Breast epithelium (tissue), 4 donors: ENCODE data around the gene UNC45A. TPM values are rescaled to one million over a fixed set of nuclear protein-coding genes. Genes with fewer than 3 reads are reported as not detected.
"Not testable (repeated sequence)": the region's sequence is repeated elsewhere in the genome, so short reads cannot be mapped to it uniquely, and the experiment has no call there.

Experiments used
- DNase-seq, 2 donors: peaks; one replicate each; pipeline ENCODE4 v3.0.0-alpha.2; 2019; ENCODE audit warnings: low spot score in 2 of 2
- H3K27ac ChIP-seq, 2 donors: fragments of 200-600 bp; sonication (generic) in 1 of 2; one replicate each; pipeline ENCODE4 v1.5.1; 2016 to 2019; ENCODE audit warnings: mild to moderate bottlenecking in 1 of 2
- H3K27me3 ChIP-seq, 2 donors: fragments of 200-600 bp; sonication (generic) in 1 of 2; one replicate each; pipeline versions ENCODE4 v1.5.1 to v1.6.0; 2017 to 2019; ENCODE audit warnings: control low read depth in 1 of 2, mild to moderate bottlenecking in 1 of 2
- H3K36me3 ChIP-seq: fragments of 200-600 bp; one replicate; pipeline ENCODE4 v1.5.1; 2019
- H3K4me1 ChIP-seq, 2 donors: fragments of 200-600 bp; sonication (generic); one replicate each; pipeline ENCODE4 v1.5.1; 2016 to 2019; ENCODE audit warnings: control low read depth in 1 of 2
- H3K4me3 ChIP-seq, 3 donors: fragments of 200-600 bp; sonication (generic); 1 replicate in 2 of 3; 2 replicates in 1 of 3; pipeline ENCODE4 v1.5.1; 2016 to 2019; ENCODE audit warnings: mild to moderate bottlenecking in 3 of 3, moderate library complexity in 2 of 3
- H3K9me3 ChIP-seq, 2 donors: fragments of 200-600 bp; sonication (generic) in 1 of 2; one replicate each; pipeline ENCODE4 v1.5.1; 2016 to 2019; ENCODE audit warnings: control low read depth in 1 of 2
- CTCF ChIP-seq, 3 donors: fragments of 450-650 bp; IDR thresholded peaks; one replicate each; pipeline ENCODE4 v1.5.1; 2016 to 2017; ENCODE audit warnings: antibody characterized with exemption in 3 of 3, mild to moderate bottlenecking in 3 of 3, moderate library complexity in 3 of 3
- POLR2A ChIP-seq: fragments of 450-650 bp; IDR thresholded peaks from one replicate; pipeline ENCODE4 v1.6.1; 2016; ENCODE audit warnings: antibody characterized with exemption, mild to moderate bottlenecking, moderate library complexity
- POLR2AphosphoS5 ChIP-seq, 3 donors: sonication (generic); formaldehyde crosslinking; IDR thresholded peaks; one replicate each; pipeline ENCODE4 v1.6.1; 2017; ENCODE audit warnings: antibody characterized with exemption in 3 of 3
- intact Hi-C: fragments of 100-400 bp; cut with DNase I; formaldehyde crosslinking; loops from one replicate; pipeline ENCODE4 v1.15.1; 2023; ENCODE audit warnings: low total_unique reads
- total RNA-seq, 3 donors: library from RNA; depleted of rRNA; stranded (reverse); fragments of >200 nt; gene quantifications; one replicate each; pipeline ENCODE4 v1.1.0, GENCODE V29; 2016

UNC45A gene
- total RNA-seq, 3 donors from 2014 or later = 52.4 to 65.0 (median 59.8) TPM

DNA sequence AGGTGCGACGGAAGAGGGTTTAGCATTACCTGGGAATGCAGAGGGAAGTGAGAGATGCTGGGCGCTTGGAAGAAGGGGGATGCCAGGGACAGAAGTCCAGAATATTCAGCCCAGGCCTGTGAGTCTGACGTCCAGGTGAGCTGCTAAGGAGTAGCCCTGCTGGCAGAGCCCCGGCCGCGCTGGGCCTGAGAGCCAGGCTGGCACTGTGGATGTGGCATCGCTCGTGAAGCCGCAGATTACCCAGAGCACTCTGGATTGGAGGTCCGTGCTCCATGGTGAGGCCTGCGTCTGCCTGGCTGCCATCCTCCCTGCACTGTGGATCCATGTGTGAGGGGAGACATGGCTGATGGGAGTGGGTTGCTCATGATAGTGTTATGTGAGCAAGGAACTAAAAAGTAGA is 17.5 kb upstream of the UNC45A start:
- TF ChIP-seq CTCF (IDR thresholded peaks at IDR 0.05) = no peak
- TF ChIP-seq POLR2AphosphoS5 (IDR thresholded peaks at IDR 0.05) = no peak
- TF ChIP-seq POLR2A = no peak
- no peak for DNase-seq
- Histone ChIP-seq H3K27me3 (no peaks in the 10 kb centered on the region), H3K4me3 (no peak overlapping the region), H3K27ac (no peak overlapping the region), H3K9me3 (no peaks in the 10 kb centered on the region), H3K4me1 (no peaks in the 10 kb centered on the region), H3K36me3 (peaks cover 11% of the 10 kb centered on the region)
- intact Hi-C loops = no loop called here

DNA sequence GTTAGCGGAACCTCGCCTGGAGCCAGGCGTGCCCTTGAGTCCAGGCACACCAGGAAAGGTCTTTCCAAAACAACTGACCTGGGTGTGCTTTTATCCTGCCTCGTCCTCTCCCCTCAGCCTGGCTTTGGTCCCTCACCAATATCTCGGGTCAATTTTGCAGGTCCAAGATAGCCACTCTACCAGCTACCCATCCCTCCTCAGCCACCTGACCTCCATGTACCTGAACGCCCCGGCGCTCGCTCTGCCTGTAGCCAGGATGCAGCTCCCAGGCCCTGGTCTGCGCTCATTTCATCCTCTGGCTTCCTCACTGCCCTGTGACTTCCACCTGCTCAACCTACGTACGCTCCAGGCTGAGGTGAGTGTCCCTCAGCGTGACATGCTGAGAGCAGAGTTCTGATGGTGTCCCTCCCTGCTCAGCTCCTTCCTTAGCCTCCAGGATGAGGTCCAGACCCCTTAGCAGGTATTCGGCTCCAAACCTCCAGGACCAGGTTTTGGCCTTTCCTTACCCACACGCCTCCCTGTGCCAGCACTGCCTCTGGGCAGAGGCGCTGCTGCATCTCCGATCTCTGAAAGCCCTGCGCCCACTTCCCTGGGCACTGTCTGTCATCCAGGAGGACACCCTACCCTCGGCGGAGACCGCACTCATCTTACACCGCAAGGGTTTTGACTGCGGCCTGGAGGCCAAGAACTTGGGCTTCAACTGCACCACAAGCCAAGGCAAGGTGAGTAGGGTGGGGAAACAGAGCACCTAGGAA is 16.9 kb upstream of the UNC45A start:
- Histone ChIP-seq H3K4me3 (no peak overlapping the region), H3K9me3 (no peaks in the 10 kb centered on the region), H3K4me1 (no peaks in the 10 kb centered on the region), H3K36me3 (peaks cover 5% of the 10 kb centered on the region), H3K27me3 (no peaks in the 10 kb centered on the region), H3K27ac (no peak overlapping the region)
- TF ChIP-seq POLR2AphosphoS5 (IDR thresholded peaks at IDR 0.05) (no peak), CTCF (IDR thresholded peaks at IDR 0.05) (no peak), POLR2A (no peak)
- intact Hi-C loops = no loop called here
- no peak for DNase-seq

DNA sequence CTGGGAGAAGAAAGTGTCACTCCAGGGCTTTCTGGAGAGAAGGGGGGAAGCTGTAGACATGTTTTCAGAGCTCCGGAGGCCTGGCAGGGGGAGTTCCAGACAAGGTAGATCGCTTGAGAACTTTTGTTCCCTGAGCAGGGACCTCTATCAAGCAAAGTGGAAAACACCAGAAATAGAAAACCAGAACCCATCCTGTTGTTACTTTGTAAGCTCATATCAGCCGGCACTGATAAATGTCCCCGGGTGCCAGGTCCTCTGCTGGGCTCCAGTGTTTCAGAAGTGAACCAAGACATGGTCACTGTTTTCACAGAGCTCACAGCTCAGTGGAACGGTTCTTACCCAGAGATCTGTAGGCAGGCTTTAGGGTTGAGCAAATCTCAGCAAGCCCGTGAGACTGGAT is 16.2 kb upstream of the UNC45A start:
- H3K9me3 ChIP-seq = no peaks in the 10 kb centered on the region
- intact Hi-C loops = no loop called here
- H3K36me3 ChIP-seq = no peaks in the 10 kb centered on the region
- TF ChIP-seq POLR2A = no peak
- no peak for TF ChIP-seq POLR2AphosphoS5 (IDR thresholded peaks at IDR 0.05)
- no peak for TF ChIP-seq CTCF (IDR thresholded peaks at IDR 0.05)
- no peaks in the 10 kb centered on the region for H3K4me1 ChIP-seq
- no peak for DNase-seq
- H3K27ac ChIP-seq = no peak overlapping the region
- no peaks in the 10 kb centered on the region for H3K27me3 ChIP-seq
- H3K4me3 ChIP-seq = no peak overlapping the region

GRCh38 chr15:90921887-90922286 is 13.2 kb upstream of the UNC45A start:
- no peaks in the 10 kb centered on the region for H3K4me1 ChIP-seq
- H3K27me3 ChIP-seq = no peaks in the 10 kb centered on the region
- intact Hi-C loops = no loop called here
- DNase-seq = no peak
- H3K36me3 ChIP-seq = no peaks in the 10 kb centered on the region
- H3K4me3 ChIP-seq = no peak overlapping the region
- H3K9me3 ChIP-seq = no peaks in the 10 kb centered on the region
- no peak for TF ChIP-seq POLR2A
- TF ChIP-seq CTCF (IDR thresholded peaks at IDR 0.05) = no peak
- TF ChIP-seq POLR2AphosphoS5 (IDR thresholded peaks at IDR 0.05) = no peak
- H3K27ac ChIP-seq = no peak overlapping the region

- H3K9me3 ChIP-seq, intact Hi-C loops, H3K27ac ChIP-seq, H3K36me3 ChIP-seq, H3K4me3 ChIP-seq, DNase-seq, H3K4me1 ChIP-seq, H3K27me3 ChIP-seq: not testable (repeated sequence)
Observed at GRCh38 chr15:90922712-90923322, 12.3 kb upstream of the UNC45A start.
